ENCODE results near the gene SERPINB13.

SERPINB13 gene

GRCh38 chr18:63586966-63587365 lies at the start of gene SERPINB13:
TSS of gene SERPINB13 (plus strand) at chr18:63587343. CDS start at chr18:63588668, 1,325 bp downstream.
- DNase-seq (ENCODE audit: low read depth), result no peak

- no peak for DNase-seq (ENCODE audit: low read depth)
These were observed 47.1 kb upstream of the SERPINB13 start for GRCh38 chr18:63539904-63540510.

- no peak for DNase-seq (ENCODE audit: low read depth)
These were observed 45.1 kb upstream of the SERPINB13 start, which contains the start of gene SERPINB12 for GRCh38 chr18:63542069-63542468. TSS of gene SERPINB12 (plus strand) at chr18:63542369. CDS start at chr18:63556160, 13,791 bp downstream.

GRCh38 chr18:63544017-63544416 lies 43.1 kb upstream of the SERPINB13 start:
- no peak for DNase-seq (ENCODE audit: low read depth)

GRCh38 chr18:63545000-63545399 lies 42.1 kb upstream of the SERPINB13 start:
- no peak for DNase-seq (ENCODE audit: low read depth)

GRCh38 chr18:63550068-63550467 lies 37.1 kb upstream of the SERPINB13 start:
- DNase-seq (ENCODE audit: low read depth), result no peak

- DNase-seq (ENCODE audit: low read depth), result no peak
These were observed 35.4 kb upstream of the SERPINB13 start for GRCh38 chr18:63551769-63552168.

GRCh38 chr18:63552581-63552980 lies 34.6 kb upstream of the SERPINB13 start:
- no peak for DNase-seq (ENCODE audit: low read depth)

GRCh38 chr18:63553081-63553480 lies 34.1 kb upstream of the SERPINB13 start:
- no peak for DNase-seq (ENCODE audit: low read depth)

- no peak for DNase-seq (ENCODE audit: low read depth)
These were observed 27.3 kb upstream of the SERPINB13 start for GRCh38 chr18:63559567-63560491.

- DNase-seq (ENCODE audit: low read depth), result no peak
These were observed 24.9 kb upstream of the SERPINB13 start for GRCh38 chr18:63562284-63562683.

GRCh38 chr18:63564021-63564420 lies 23.1 kb upstream of the SERPINB13 start:
- no peak for DNase-seq (ENCODE audit: low read depth)

GRCh38 chr18:63564561-63564960 lies 22.6 kb upstream of the SERPINB13 start:
- DNase-seq (ENCODE audit: low read depth), result no peak

GRCh38 chr18:63567276-63567675 lies 19.9 kb upstream of the SERPINB13 start:
- DNase-seq (ENCODE audit: low read depth), result no peak

- DNase-seq (ENCODE audit: low read depth), result no peak
These were observed 19.3 kb upstream of the SERPINB13 start for GRCh38 chr18:63567825-63568224.

- DNase-seq (ENCODE audit: low read depth), result no peak
These were observed 16.4 kb upstream of the SERPINB13 start for GRCh38 chr18:63570721-63571120.

GRCh38 chr18:63575681-63576080 lies 11.5 kb upstream of the SERPINB13 start:
- DNase-seq (ENCODE audit: low read depth), result no peak

- no peak for DNase-seq (ENCODE audit: low read depth)
These were observed 8.7 kb upstream of the SERPINB13 start for GRCh38 chr18:63578357-63578958.

- DNase-seq (ENCODE audit: low read depth), result no peak
These were observed 7.5 kb upstream of the SERPINB13 start for GRCh38 chr18:63579616-63580015.

- DNase-seq (ENCODE audit: low read depth), result no peak
These were observed 1.2 kb upstream of the SERPINB13 start for GRCh38 chr18:63585988-63586387.

- DNase-seq (ENCODE audit: low read depth), result no peak
These were observed 712 bp upstream of the SERPINB13 start for GRCh38 chr18:63586431-63586830.

GRCh38 chr18:63588909-63589308 lies 1.8 kb downstream of the SERPINB13 start:
- DNase-seq (ENCODE audit: low read depth), result no peak

GRCh38 chr18:63590373-63590772 lies 3.2 kb downstream of the SERPINB13 start:
- DNase-seq (ENCODE audit: low read depth), result no peak
